Activated CD8-positive, alpha-beta memory T cell treated with anti-CD3 and anti-CD28 coated beads, Interleukin-2, amount 50 U/mL, for 24 hours (primary cell): ENCODE results near the gene GALNT15.

ENCODE experiments used
- DNase-seq: peaks from one replicate; pipeline ENCODE4 v3.0.0-alpha.2; 2020; ENCODE audit errors: extremely low read depth

GALNT15 gene

GRCh38 chr3:16151109-16151508, 23.4 kb upstream of the GALNT15 start:
- DNase-seq = no peak

GRCh38 chr3:16168211-16168610, 6.3 kb upstream of the GALNT15 start:
- DNase-seq = no peak

- DNase-seq = no peak
Observed at GRCh38 chr3:16171009-16171408, 3.5 kb upstream of the GALNT15 start.

GRCh38 chr3:16171825-16172224, 2.7 kb upstream of the GALNT15 start:
- DNase-seq = no peak

GRCh38 chr3:16173283-16174025, 1.0 kb upstream of the GALNT15 start:
- no peak for DNase-seq

GRCh38 chr3:16174026-16174355, 489 bp upstream of the GALNT15 start:
- no peak for DNase-seq

- DNase-seq = no peak
Observed at GRCh38 chr3:16174976-16175901, 759 bp downstream of the GALNT15 start.

GRCh38 chr3:16176391-16177030, 2.0 kb downstream of the GALNT15 start:
- no peak for DNase-seq

GRCh38 chr3:16177382-16177781, 2.9 kb downstream of the GALNT15 start:
- no peak for DNase-seq

GRCh38 chr3:16177962-16178627, 3.6 kb downstream of the GALNT15 start:
- peak; percentile 21 for DNase-seq

- no peak for DNase-seq
Observed at GRCh38 chr3:16178628-16178988, 4.1 kb downstream of the GALNT15 start.

- DNase-seq = no peak
Observed at GRCh38 chr3:16179261-16179660, 4.8 kb downstream of the GALNT15 start.

GRCh38 chr3:16179771-16180736, 5.6 kb downstream of the GALNT15 start:
- DNase-seq = no peak

- no peak for DNase-seq
Observed at GRCh38 chr3:16180737-16181134, 6.3 kb downstream of the GALNT15 start.

- no peak for DNase-seq
Observed at GRCh38 chr3:16181361-16181760, 6.9 kb downstream of the GALNT15 start.

- no peak for DNase-seq
Observed at GRCh38 chr3:16182183-16182582, 7.7 kb downstream of the GALNT15 start.

- no peak for DNase-seq
Observed at GRCh38 chr3:16182612-16183011, 8.1 kb downstream of the GALNT15 start.

- no peak for DNase-seq
Observed at GRCh38 chr3:16183082-16183481, 8.6 kb downstream of the GALNT15 start.

- DNase-seq = no peak
Observed at GRCh38 chr3:16183601-16184270, 9.3 kb downstream of the GALNT15 start.

- no peak for DNase-seq
Observed at GRCh38 chr3:16186086-16186485, 11.6 kb downstream of the GALNT15 start.
